ENCODE data around the gene VAMP3. TPM values are rescaled to one million over a fixed set of nuclear protein-coding genes. Genes with fewer than 3 reads are reported as not detected.

The VAMP3 gene
- polyA plus RNA-seq, 1 experiment: 106 TPM

DNA sequence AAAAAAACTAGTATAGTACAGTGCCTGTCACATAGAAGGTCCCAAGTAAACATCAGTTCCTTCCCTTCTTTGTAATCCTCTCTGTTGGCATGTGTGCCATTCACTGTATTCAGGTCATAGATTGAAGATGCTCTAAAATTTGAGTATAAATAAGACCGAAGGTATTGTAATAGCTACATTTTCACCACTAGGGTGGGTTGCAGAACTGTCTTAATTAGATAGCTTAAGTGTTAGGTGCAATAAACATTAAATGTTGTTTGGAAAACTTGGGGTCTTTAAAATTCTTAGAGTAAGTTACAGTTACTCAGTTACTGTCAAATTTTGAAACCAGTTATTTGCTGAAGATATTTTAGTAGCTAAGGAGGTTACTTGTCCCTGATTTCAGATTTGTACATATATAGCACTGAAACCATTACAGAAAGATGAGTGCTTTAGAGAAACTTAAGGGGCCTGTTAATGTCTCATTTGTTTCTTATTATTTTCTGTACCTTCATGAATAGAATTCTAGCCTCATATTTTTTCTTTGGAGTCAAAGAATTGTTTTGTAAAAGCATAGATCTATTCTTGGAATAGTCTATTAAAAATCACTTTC, 37.3 kb downstream of the VAMP3 start:
- no peak for DNase-seq (ENCODE audit: low read depth)
- H3K36me3 ChIP-seq (ENCODE audit: control insufficient read depth, insufficient read depth, low read length): peaks cover 2% of the 10 kb centered on the region
- TF ChIP-seq, protein P1, sequence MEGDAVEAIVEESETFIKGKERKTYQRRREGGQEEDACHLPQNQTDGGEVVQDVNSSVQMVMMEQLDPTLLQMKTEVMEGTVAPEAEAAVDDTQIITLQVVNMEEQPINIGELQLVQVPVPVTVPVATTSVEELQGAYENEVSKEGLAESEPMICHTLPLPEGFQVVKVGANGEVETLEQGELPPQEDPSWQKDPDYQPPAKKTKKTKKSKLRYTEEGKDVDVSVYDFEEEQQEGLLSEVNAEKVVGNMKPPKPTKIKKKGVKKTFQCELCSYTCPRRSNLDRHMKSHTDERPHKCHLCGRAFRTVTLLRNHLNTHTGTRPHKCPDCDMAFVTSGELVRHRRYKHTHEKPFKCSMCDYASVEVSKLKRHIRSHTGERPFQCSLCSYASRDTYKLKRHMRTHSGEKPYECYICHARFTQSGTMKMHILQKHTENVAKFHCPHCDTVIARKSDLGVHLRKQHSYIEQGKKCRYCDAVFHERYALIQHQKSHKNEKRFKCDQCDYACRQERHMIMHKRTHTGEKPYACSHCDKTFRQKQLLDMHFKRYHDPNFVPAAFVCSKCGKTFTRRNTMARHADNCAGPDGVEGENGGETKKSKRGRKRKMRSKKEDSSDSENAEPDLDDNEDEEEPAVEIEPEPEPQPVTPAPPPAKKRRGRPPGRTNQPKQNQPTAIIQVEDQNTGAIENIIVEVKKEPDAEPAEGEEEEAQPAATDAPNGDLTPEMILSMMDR (IDR thresholded peaks at IDR 0.05; ENCODE audit: insufficient read depth, low read depth, low read length): peak; percentile 44
- no peak overlapping the region for H3K4me3 ChIP-seq (ENCODE audit: low read depth, low read length)
- POLR2A ChIA-PET: no interaction called here
- CTCF ChIA-PET: interaction anchor here (0.8 to 1.8 kb wide), 7 partner anchors 9 to 95 kb away, joined by 3 to 4 read pairs (median 3); no protein-coding TSS in a partner anchor
- H3K27me3 ChIP-seq (ENCODE audit: control insufficient read depth, insufficient read depth, low read length): no peaks in the 10 kb centered on the region

DNA sequence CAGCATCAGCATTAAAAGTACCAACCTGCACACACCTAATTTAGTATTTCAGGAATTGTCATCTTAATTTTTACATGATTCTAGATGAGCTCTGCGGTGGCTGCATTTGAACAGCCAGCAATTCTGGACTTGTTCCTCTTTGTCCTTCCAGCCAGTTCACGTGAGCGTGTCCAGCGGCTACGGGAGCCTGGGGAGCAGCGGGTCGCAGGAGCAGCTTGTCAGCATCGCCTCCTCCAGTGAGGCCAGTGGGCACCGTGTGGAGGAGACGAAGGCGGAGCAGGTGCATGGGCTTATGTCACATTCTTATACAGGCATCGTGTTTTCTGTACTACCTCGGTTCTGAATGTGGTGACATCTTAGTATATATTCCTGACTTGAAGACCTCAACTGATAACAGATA, 38.6 kb downstream of the VAMP3 start:
- ChIA-PET CTCF (no interaction called here), POLR2A (no interaction called here)

DNA sequence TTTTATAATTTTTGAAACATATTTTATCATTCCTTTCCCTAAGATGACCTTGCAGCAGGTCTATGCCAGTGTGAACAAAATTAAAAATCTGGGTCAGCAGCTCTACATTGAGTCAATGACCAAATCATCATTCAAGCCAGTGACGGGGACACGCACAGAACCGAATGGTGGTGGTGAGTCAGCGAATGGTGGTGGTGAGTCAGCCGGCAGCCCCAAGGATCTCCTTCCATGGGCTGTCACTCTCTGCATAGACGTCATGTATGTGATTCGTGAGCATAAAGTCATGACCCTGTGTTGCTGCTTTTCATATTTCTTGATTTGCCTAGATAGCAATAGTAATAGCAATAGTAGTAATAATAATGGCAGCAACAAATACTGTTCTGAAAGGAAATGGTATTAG, 39.3 kb downstream of the VAMP3 start:
- TF ChIP-seq, protein P1 (IDR thresholded peaks at IDR 0.05; ENCODE audit: insufficient read depth, low read depth, low read length): no peak
- DNase-seq (ENCODE audit: low read depth): no peak
- no peaks in the 10 kb centered on the region; the same call in none of the 2 replicates for H3K36me3 ChIP-seq (ENCODE audit: control insufficient read depth, insufficient read depth, low read length)
- no peaks in the 10 kb centered on the region for H3K27me3 ChIP-seq (ENCODE audit: control insufficient read depth, insufficient read depth, low read length)
- no peak overlapping the region for H3K4me3 ChIP-seq (ENCODE audit: low read depth, low read length)
- POLR2A ChIA-PET: no interaction called here
- CTCF ChIA-PET: no interaction called here

More for the DNA sequence above, 38.6 kb downstream of the VAMP3 start:
- Histone ChIP-seq H3K36me3 (ENCODE audit: control insufficient read depth, insufficient read depth, low read length) (no peaks in the 10 kb centered on the region; the same call in none of the 2 replicates), H3K27me3 (ENCODE audit: control insufficient read depth, insufficient read depth, low read length) (no peaks in the 10 kb centered on the region), H3K4me3 (ENCODE audit: low read depth, low read length) (no peak overlapping the region)
- TF ChIP-seq, protein P1 (IDR thresholded peaks at IDR 0.05; ENCODE audit: insufficient read depth, low read depth, low read length): no peak
- DNase-seq (ENCODE audit: low read depth): no peak

DNA sequence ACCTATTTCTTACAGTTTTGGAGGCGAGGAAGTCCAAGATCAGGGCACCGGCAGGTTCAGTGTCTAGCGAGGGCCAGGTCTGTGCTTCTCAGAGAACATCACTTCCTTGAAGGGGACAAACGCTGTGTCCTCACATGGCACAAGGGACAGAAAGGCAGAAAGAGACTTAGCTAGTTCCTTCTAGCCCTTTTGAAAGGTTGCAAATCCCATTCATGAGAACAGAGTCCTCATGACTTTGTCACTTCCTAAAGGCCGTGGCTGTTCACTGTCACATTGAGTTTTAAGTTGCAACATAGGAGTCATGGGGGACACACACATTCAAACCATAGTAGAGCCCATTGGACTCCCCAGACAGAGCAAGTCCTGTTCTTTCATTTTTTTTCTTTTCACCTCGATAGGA, 40.4 kb downstream of the VAMP3 start:
- no peaks in the 10 kb centered on the region for H3K27me3 ChIP-seq (ENCODE audit: control insufficient read depth, insufficient read depth, low read length)
- ChIA-PET POLR2A (no interaction called here), CTCF (no interaction called here)
- DNase-seq (ENCODE audit: low read depth): no peak
- H3K4me3 ChIP-seq (ENCODE audit: low read depth, low read length): no peak overlapping the region
- TF ChIP-seq, protein P1 (IDR thresholded peaks at IDR 0.05; ENCODE audit: insufficient read depth, low read depth, low read length): no peak
- H3K36me3 ChIP-seq (ENCODE audit: control insufficient read depth, insufficient read depth, low read length): no peaks in the 10 kb centered on the region; the same call in none of the 2 replicates

DNA sequence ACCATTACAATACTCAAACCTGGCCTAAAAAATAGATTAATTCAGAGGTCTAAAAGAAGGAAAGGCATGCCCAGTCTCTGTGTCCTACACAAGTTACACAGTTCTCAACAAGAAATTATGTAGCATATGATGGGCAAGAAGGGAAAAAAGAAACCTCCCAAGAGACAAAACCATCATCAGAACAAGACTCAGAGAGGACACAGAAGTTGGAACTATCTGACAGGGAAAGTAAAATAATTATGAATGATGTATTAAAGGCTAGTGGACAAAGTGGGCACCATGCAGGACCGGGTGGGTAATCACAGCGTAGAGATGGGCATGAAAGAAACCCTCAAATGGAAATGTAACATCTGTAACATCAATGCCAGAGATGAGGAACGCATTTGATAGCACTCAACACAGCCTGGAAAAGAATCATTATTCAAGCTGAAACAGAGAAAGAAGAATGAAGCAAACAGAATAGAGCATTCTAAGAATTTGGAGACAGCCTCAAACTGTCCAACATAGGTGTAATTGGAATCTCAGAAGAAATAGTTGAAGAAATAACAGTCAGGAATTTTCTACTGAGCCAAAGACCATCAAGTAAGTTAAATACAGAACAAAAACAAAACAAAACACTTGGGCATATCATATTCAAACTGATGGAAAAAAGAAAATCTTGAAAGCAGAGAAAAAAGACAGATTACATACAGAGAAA, 42.7 kb downstream of the VAMP3 start:
- Histone ChIP-seq H3K27me3 (ENCODE audit: control insufficient read depth, insufficient read depth, low read length) (no peaks in the 10 kb centered on the region), H3K4me3 (ENCODE audit: low read depth, low read length) (no peak overlapping the region), H3K36me3 (ENCODE audit: control insufficient read depth, insufficient read depth, low read length) (no peaks in the 10 kb centered on the region; the same call in none of the 2 replicates)
- TF ChIP-seq, protein P1 (IDR thresholded peaks at IDR 0.05; ENCODE audit: insufficient read depth, low read depth, low read length): no peak
- POLR2A ChIA-PET: no interaction called here
- DNase-seq (ENCODE audit: low read depth): no peak
- CTCF ChIA-PET: no interaction called here
